Stimulated activated CD8-positive, alpha-beta memory T cell treated with anti-CD3 and anti-CD28 coated beads, Interleukin-4, amount 100 ng/mL, for 48 hours (primary cell): ENCODE results near the gene PALMD.

Experiments used
- DNase-seq: peaks from one replicate; pipeline ENCODE4 v3.0.0-alpha.2; 2020

Gene PALMD

GRCh38 chr1:99704356-99704816 lies 58.5 kb downstream of the PALMD start:
- no peak for DNase-seq

GRCh38 chr1:99705385-99705784 lies 59.5 kb downstream of the PALMD start:
- no peak for DNase-seq

- peak; percentile 82 for DNase-seq
Observed at GRCh38 chr1:99707535-99708142, 61.7 kb downstream of the PALMD start.

- DNase-seq = no peak
Observed at GRCh38 chr1:99710994-99711393, 65.1 kb downstream of the PALMD start.

GRCh38 chr1:99713006-99713405 lies 67.1 kb downstream of the PALMD start:
- no peak for DNase-seq

- no peak for DNase-seq
Observed at GRCh38 chr1:99717005-99717404, 71.1 kb downstream of the PALMD start.

GRCh38 chr1:99723251-99723650 lies 77.3 kb downstream of the PALMD start:
- DNase-seq = no peak

GRCh38 chr1:99725996-99726395 lies 80.1 kb downstream of the PALMD start:
- DNase-seq = no peak

- DNase-seq = no peak
Observed at GRCh38 chr1:99726407-99726806, 80.5 kb downstream of the PALMD start.

GRCh38 chr1:99726818-99727217 lies 80.9 kb downstream of the PALMD start:
- DNase-seq = no peak

GRCh38 chr1:99727575-99728185 lies 81.8 kb downstream of the PALMD start:
- no peak for DNase-seq

GRCh38 chr1:99728494-99729235 lies 82.8 kb downstream of the PALMD start:
- no peak for DNase-seq

GRCh38 chr1:99731384-99731783 lies 85.5 kb downstream of the PALMD start:
- DNase-seq = no peak

GRCh38 chr1:99735852-99736251 lies 89.9 kb downstream of the PALMD start:
- DNase-seq = no peak

- no peak for DNase-seq
Observed at GRCh38 chr1:99737016-99737415, 91.1 kb downstream of the PALMD start.

- DNase-seq = no peak
Observed at GRCh38 chr1:99738858-99739465, 93.0 kb downstream of the PALMD start.

GRCh38 chr1:99740141-99740540 lies 94.2 kb downstream of the PALMD start:
- no peak for DNase-seq
